Upper lobe of left lung (tissue), 4 donors: ENCODE data around the gene LRRC37A3.
"Not testable (repeated sequence)": the region's sequence is repeated elsewhere in the genome, so short reads cannot be mapped to it uniquely, and the experiment has no call there.

ENCODE experiments used
- CTCF ChIP-seq, 6 experiments: fragments of 450-650 bp in 4 of 6; fragments of 200-600 bp in 2 of 6; sonication (generic) in 2 of 6; IDR thresholded peaks; one replicate each; pipeline ENCODE4 v1.5.1; 2016 to 2019; ENCODE audit warnings: antibody characterized with exemption in 6 of 6
- EP300 ChIP-seq, 4 donors: sonication (generic); formaldehyde crosslinking; IDR thresholded peaks; one replicate each; pipeline ENCODE4 v1.5.1; 2017; ENCODE audit warnings: antibody characterized with exemption in 4 of 4, control low read depth in 2 of 4
- POLR2AphosphoS5 ChIP-seq, 2 donors: sonication (generic); formaldehyde crosslinking; IDR thresholded peaks; one replicate each; pipeline ENCODE4 v1.5.1; 2017; ENCODE audit warnings: antibody characterized with exemption in 2 of 2

- TF ChIP-seq CTCF, EP300, POLR2AphosphoS5 (IDR thresholded peaks at IDR 0.05): not testable (repeated sequence)
Measured at GRCh38 chr17:64926430-64926829, 7.2 kb upstream of the LRRC37A3 start.
